ENCODE measurements around the gene IL2RA. TPM values are rescaled to one million over a fixed set of nuclear protein-coding genes. Genes with fewer than 3 reads are reported as not detected.

Gene IL2RA
- polyA plus RNA-seq, 1 donor from 2014 or later: not detected

DNA sequence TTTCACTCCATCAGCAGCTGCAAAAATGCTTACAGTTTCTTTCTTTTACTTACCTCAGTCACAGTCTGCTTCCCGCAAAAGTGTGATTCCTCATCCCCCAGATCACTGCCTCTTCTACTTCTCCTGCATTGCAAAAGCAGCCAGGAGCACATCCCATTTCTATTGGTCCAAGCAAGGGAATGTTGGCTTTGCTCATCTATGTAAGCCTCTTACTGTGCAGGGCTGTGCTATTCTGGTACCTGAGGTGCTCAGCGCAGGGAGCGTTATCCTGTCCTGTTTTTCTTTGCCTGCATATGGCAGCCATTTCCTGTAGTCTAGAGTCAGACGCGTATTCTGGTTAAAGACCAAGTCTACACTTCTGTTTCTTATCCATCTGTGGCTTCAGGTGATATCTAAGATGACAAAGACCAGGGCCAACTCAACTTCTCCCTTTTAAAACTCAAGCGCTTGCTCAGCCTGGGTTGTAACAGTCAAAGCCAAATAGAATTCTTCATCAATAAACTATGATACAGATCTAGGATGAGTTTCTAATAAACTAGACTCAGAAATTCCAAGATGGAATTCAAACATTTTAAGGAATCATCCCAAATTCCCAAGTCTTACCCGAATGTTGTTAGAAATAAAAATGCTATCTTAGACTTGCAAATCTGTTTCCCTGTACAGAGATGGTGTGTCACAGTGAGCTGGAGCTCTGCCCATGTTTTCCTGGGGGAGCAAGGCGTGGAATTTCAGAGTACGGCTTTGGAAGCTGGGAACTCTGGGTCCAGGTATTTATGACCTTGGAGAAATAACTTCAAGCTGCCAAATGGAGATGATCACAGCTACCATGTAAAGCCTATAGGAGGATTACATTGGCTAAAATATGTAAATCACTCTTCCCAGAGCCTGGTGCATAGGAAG is 20.6 kb upstream of the IL2RA start:
- Histone ChIP-seq H3F3A (ENCODE audit: insufficient read depth, low read length, poor library complexity, severe bottlenecking) (no peaks in the 10 kb centered on the region), H3K27ac (ENCODE audit: low read length) (no peak overlapping the region), H2AFZ (ENCODE audit: low read depth, low read length) (no peak overlapping the region), H3K4me3 (ENCODE audit: low read length) (no peak overlapping the region), H4K20me1 (ENCODE audit: insufficient read depth) (no peaks in the 10 kb centered on the region), H3K79me2 (replicated peaks; ENCODE audit: insufficient read depth, low read length) (no peaks in the 10 kb centered on the region), H3K4me2 (ENCODE audit: low read length) (no peak overlapping the region), H3K9me2 (ENCODE audit: insufficient read depth, low read length) (no peaks in the 10 kb centered on the region), H3K9me3 (ENCODE audit: low read length) (no peaks in the 10 kb centered on the region), H3K27me3 (ENCODE audit: insufficient read depth, low read depth, low read length) (no peaks in the 10 kb centered on the region), H3K36me3 (ENCODE audit: insufficient read depth, low read length) (no peaks in the 10 kb centered on the region), H3K9ac (ENCODE audit: low read length) (no peak overlapping the region)
- TF ChIP-seq EP300 (conservative IDR thresholded peaks at IDR 0.05; ENCODE audit: poor library complexity, severe bottlenecking) (no peak), POLR2AphosphoS5 (IDR thresholded peaks at IDR 0.05) (no peak), SMC3 (conservative IDR thresholded peaks at IDR 0.05; ENCODE audit: poor library complexity) (no peak), RAD21 (conservative IDR thresholded peaks at IDR 0.05) (no peak), TAF1 (IDR thresholded peaks at IDR 0.05; ENCODE audit: low read depth) (no peak), MXI1 (conservative IDR thresholded peaks at IDR 0.05; ENCODE audit: poor library complexity, severe bottlenecking) (no peak), EZH2 (IDR thresholded peaks at IDR 0.05; ENCODE audit: borderline replicate concordance, insufficient read depth, low read length, poor library complexity, severe bottlenecking) (no peak)
- TF ChIP-seq, protein P1, sequence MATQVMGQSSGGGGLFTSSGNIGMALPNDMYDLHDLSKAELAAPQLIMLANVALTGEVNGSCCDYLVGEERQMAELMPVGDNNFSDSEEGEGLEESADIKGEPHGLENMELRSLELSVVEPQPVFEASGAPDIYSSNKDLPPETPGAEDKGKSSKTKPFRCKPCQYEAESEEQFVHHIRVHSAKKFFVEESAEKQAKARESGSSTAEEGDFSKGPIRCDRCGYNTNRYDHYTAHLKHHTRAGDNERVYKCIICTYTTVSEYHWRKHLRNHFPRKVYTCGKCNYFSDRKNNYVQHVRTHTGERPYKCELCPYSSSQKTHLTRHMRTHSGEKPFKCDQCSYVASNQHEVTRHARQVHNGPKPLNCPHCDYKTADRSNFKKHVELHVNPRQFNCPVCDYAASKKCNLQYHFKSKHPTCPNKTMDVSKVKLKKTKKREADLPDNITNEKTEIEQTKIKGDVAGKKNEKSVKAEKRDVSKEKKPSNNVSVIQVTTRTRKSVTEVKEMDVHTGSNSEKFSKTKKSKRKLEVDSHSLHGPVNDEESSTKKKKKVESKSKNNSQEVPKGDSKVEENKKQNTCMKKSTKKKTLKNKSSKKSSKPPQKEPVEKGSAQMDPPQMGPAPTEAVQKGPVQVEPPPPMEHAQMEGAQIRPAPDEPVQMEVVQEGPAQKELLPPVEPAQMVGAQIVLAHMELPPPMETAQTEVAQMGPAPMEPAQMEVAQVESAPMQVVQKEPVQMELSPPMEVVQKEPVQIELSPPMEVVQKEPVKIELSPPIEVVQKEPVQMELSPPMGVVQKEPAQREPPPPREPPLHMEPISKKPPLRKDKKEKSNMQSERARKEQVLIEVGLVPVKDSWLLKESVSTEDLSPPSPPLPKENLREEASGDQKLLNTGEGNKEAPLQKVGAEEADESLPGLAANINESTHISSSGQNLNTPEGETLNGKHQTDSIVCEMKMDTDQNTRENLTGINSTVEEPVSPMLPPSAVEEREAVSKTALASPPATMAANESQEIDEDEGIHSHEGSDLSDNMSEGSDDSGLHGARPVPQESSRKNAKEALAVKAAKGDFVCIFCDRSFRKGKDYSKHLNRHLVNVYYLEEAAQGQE (IDR thresholded peaks at IDR 0.05; ENCODE audit: borderline replicate concordance): no peak
- TF ChIP-seq, protein P2, sequence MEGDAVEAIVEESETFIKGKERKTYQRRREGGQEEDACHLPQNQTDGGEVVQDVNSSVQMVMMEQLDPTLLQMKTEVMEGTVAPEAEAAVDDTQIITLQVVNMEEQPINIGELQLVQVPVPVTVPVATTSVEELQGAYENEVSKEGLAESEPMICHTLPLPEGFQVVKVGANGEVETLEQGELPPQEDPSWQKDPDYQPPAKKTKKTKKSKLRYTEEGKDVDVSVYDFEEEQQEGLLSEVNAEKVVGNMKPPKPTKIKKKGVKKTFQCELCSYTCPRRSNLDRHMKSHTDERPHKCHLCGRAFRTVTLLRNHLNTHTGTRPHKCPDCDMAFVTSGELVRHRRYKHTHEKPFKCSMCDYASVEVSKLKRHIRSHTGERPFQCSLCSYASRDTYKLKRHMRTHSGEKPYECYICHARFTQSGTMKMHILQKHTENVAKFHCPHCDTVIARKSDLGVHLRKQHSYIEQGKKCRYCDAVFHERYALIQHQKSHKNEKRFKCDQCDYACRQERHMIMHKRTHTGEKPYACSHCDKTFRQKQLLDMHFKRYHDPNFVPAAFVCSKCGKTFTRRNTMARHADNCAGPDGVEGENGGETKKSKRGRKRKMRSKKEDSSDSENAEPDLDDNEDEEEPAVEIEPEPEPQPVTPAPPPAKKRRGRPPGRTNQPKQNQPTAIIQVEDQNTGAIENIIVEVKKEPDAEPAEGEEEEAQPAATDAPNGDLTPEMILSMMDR (IDR thresholded peaks at IDR 0.05; ENCODE audit: poor library complexity, severe bottlenecking): no peak

DNA sequence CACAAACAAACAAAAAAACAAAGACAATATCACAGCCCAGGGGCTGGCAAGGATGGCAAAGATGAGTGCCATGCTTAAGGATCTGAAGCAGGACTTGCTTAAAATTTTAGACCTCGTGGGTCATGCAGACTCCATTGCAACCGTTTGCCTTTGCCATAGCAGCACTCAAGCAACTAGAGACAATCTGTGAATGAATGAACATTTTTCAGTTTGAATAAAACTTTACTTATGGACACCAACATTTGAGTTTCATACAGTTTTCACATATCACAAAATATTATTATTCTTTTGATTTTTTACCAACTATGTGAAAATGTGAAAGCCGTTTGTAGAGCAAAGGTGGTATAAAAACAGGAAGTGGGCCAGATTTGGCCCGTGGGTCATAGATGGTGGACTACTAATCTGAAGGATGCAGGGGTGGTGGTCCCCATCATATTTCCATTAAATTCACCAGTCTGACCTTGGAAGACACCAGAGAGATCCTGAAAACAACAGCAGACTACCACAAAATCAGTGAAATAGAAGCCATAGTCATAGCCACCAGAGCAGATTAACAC is 18.3 kb upstream of the IL2RA start:
- no peaks in the 10 kb centered on the region for H3K27me3 ChIP-seq (ENCODE audit: insufficient read depth, low read depth, low read length)
- H3K9me3 ChIP-seq (ENCODE audit: low read length): no peaks in the 10 kb centered on the region
- H3K4me3 ChIP-seq (ENCODE audit: low read length): no peak overlapping the region
- TF ChIP-seq POLR2AphosphoS5 (IDR thresholded peaks at IDR 0.05): no peak
- no peak for TF ChIP-seq MXI1 (conservative IDR thresholded peaks at IDR 0.05; ENCODE audit: poor library complexity, severe bottlenecking)
- TF ChIP-seq RAD21 (conservative IDR thresholded peaks at IDR 0.05): no peak
- TF ChIP-seq EP300 (conservative IDR thresholded peaks at IDR 0.05; ENCODE audit: poor library complexity, severe bottlenecking): no peak
- no peak for TF ChIP-seq SMC3 (conservative IDR thresholded peaks at IDR 0.05; ENCODE audit: poor library complexity)
- TF ChIP-seq EZH2 (IDR thresholded peaks at IDR 0.05; ENCODE audit: borderline replicate concordance, insufficient read depth, low read length, poor library complexity, severe bottlenecking): no peak
- TF ChIP-seq, protein P1 (IDR thresholded peaks at IDR 0.05; ENCODE audit: borderline replicate concordance): no peak
- no peak for TF ChIP-seq TAF1 (IDR thresholded peaks at IDR 0.05; ENCODE audit: low read depth)
- TF ChIP-seq, protein P2 (IDR thresholded peaks at IDR 0.05; ENCODE audit: poor library complexity, severe bottlenecking): no peak
- no peaks in the 10 kb centered on the region for H3K36me3 ChIP-seq (ENCODE audit: insufficient read depth, low read length)
- H2AFZ ChIP-seq (ENCODE audit: low read depth, low read length): no peak overlapping the region
- no peaks in the 10 kb centered on the region for H3F3A ChIP-seq (ENCODE audit: insufficient read depth, low read length, poor library complexity, severe bottlenecking)
- no peak overlapping the region for H3K27ac ChIP-seq (ENCODE audit: low read length)
- H3K9ac ChIP-seq (ENCODE audit: low read length): no peak overlapping the region
- no peaks in the 10 kb centered on the region for H4K20me1 ChIP-seq (ENCODE audit: insufficient read depth)
- no peak overlapping the region for H3K4me2 ChIP-seq (ENCODE audit: low read length)
- no peaks in the 10 kb centered on the region for H3K79me2 ChIP-seq (replicated peaks; ENCODE audit: insufficient read depth, low read length)
- H3K9me2 ChIP-seq (ENCODE audit: insufficient read depth, low read length): no peaks in the 10 kb centered on the region

Measured in neural cell (in vitro differentiated cells).